Esophagus muscularis mucosa (tissue), 3 donors: ENCODE measurements around the gene RHOU.

Experiments used
- POLR2A ChIP-seq: fragments of 450-650 bp; IDR thresholded peaks from one replicate; pipeline ENCODE4 v1.6.1; 2017; ENCODE audit warnings: antibody characterized with exemption, moderate library complexity, mild to moderate bottlenecking, low read depth
- POLR2AphosphoS5 ChIP-seq, 2 donors: sonication (generic); formaldehyde crosslinking; IDR thresholded peaks; one replicate each; pipeline ENCODE4 v1.6.1; 2017; ENCODE audit warnings: antibody characterized with exemption in 2 of 2
- TF ChIP-seq, protein P1 (sequence below), 3 experiments: fragments of 200-600 bp in 2 of 3; fragments of 450-650 bp in 1 of 3; sonication (generic) in 2 of 3; IDR thresholded peaks; one replicate each; pipeline ENCODE4 v1.5.1; 2017 to 2019; ENCODE audit warnings: antibody characterized with exemption in 3 of 3, mild to moderate bottlenecking in 2 of 3, moderate library complexity in 1 of 3

DNA sequence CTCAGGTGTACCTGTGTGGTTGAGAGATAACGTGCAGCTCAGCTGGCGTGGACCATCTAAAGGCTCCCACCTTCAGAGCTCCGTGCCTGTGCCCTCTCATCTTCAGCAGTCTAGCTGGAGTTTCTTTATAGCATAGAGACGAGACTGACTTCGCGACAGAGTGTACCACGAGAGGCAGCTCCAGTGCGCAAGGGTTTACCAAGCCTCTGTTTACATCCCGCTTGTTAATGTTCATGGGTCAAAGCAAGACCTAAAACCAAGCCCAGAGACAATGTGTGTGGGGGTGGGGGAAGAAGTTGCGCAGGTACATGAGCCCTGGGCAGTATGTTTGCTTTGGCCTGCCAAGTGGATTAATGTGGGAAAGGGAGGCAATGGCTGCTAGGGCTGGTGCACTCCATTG lies 15.6 kb downstream of the RHOU start:
- TF ChIP-seq, protein P1, sequence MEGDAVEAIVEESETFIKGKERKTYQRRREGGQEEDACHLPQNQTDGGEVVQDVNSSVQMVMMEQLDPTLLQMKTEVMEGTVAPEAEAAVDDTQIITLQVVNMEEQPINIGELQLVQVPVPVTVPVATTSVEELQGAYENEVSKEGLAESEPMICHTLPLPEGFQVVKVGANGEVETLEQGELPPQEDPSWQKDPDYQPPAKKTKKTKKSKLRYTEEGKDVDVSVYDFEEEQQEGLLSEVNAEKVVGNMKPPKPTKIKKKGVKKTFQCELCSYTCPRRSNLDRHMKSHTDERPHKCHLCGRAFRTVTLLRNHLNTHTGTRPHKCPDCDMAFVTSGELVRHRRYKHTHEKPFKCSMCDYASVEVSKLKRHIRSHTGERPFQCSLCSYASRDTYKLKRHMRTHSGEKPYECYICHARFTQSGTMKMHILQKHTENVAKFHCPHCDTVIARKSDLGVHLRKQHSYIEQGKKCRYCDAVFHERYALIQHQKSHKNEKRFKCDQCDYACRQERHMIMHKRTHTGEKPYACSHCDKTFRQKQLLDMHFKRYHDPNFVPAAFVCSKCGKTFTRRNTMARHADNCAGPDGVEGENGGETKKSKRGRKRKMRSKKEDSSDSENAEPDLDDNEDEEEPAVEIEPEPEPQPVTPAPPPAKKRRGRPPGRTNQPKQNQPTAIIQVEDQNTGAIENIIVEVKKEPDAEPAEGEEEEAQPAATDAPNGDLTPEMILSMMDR (IDR thresholded peaks at IDR 0.05), result no peak
- no peak for TF ChIP-seq POLR2AphosphoS5 (IDR thresholded peaks at IDR 0.05)
- no peak for TF ChIP-seq POLR2A
